DMS153 treated with DMSO at 0.1 percent for 48 hours (cell line): ENCODE data around the gene TMEM203.
A peak's percentile ranks its signal among the peaks of the same experiment; 100 is the strongest.

ENCODE experiments used
- DNase-seq: peaks from one replicate; lab custom pipeline; 2025; ENCODE audit not compliant: unreplicated experiment; lab: John Stamatoyannopoulos, UW

TMEM203 gene

DNA sequence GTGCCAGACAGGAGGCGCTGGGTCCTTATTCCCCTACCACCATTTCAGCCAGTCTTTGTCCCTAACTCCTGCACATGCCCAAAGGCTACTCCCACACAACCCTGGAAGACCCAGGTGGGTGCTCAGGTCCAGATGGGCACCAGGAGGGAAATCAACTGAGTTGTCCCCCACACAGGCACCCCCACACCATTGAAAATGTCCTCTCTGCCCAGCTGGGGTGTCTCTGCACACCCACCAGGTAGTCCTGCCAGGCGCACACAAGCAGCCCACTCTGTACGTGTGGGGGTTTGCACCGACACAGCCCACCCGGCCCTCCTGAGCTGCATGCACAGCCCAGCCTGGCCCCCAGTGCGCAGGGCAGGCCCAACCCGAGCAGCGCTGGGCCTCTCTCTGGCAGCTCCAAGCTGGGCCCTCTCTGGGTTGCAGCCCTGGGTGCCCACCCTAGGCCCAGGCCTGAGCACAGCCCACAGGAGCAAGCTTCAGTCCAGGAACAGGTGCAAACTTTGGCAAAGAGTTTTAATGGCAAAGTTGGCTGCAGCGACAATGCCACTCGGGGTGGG is 14.4 kb upstream of the TMEM203 start:
- no peak for DNase-seq

DNA sequence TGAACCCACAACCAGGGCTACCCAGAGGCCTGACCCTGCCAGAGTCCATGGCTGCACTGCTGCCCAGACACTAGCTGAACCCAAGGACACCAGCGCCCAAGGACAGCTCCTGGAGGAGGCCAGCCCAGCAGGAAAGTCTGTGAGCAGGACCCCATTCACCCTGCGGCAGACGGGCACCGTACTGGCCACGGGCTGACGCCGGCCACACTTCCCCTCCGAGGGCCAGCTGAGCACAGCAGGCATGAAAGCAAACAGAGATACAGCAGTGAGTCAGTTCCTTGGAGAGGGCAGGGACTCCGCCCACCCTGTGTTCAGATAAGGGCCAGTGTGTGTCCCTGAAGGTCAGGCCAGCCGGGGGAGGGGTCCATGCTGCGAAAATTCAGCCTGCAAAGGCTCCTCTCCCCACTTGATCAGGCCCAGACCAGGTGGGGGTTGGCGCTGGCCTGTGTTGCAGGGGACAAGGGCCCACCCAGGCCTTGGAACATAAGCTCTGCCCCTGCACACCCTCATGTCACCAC is 13.4 kb upstream of the TMEM203 start:
- DNase-seq: no peak

GRCh38 chr9:137218212-137218753 is 12.8 kb upstream of the TMEM203 start:
- DNase-seq: no peak

DNA sequence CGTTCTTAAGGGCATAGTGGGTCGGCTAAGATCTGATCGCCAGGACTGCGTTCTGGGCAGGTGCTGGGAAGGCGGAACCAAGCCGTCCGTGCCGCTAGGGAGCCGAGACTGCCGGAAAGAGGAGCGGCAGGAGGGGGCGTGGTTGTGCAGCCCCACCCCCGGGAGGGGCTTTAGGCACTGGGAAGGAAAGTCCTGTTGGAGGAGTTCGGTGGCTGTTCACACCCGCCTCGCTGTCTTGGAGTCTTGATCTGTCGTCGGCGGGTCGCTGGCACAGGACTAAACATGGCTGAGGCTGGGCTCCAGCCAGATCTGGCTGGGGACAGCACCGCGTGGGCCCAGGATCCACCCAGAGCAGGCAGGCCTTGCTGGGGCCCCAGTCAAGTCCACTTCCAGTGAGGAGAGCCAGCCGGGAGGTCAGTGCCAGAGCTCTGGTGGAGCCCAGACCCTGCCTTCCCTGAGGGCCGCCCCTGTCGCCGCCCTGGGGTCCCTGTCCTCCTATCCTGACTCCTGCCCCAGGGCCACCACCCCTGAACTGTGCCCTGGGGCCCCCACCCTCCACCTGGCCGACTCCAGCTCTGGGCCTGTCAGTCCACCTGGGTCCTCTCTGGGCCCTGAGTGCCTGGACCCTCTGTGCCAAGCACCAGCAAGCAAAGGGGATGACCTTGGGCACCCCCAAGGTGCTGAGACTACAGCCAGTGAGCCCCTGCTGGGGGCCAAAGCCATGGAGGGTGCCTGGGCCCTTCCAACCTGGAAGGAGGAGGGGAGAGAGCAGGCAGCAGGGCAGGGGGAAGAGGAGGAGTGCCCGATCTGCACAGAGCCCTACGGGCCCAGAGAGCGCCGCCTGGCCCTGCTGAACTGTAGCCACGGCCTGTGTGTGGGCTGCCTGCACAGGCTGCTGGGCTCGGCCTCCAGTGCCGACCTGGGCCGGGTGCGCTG is 12.1 kb upstream of the TMEM203 start:
- DNase-seq: peak; percentile 42

DNA sequence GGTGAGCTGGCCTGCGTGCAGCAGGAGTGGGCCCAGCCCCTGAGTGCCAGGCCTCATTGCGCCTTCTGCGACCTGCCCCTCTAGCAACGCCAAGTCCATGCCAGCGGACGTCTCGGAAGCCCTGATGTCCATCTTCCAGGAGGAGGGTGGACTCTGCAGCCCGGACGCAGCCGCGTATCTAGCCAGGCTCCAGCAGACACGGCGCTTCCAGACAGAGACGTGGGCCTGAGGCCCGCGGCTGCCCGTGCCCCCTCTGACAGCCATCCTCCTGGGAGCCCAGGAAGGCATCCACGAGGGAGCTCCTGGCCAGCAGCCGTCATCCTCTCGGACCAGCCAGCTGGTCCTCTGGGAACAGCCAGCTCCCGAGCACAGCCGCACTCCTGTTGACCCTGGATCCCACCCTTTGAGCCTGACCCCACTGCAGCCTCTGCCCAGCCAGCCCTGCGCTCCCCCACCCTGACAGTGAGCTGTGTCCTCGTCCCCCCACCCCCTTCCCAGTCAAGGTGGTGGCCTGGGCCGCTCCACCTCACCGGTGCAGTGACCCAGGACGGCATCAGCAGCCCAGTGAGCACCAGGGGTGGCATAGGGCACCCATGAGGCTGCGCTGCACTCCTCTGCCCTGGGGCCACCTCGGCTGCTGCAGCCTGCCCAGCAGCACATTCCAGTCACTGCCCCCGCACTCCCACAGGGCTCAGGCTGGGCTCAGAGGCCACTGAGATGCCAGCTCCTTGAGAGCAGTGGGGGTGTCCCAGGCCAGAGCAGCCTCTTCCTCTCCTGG is 10.9 kb upstream of the TMEM203 start:
- no peak for DNase-seq

DNA sequence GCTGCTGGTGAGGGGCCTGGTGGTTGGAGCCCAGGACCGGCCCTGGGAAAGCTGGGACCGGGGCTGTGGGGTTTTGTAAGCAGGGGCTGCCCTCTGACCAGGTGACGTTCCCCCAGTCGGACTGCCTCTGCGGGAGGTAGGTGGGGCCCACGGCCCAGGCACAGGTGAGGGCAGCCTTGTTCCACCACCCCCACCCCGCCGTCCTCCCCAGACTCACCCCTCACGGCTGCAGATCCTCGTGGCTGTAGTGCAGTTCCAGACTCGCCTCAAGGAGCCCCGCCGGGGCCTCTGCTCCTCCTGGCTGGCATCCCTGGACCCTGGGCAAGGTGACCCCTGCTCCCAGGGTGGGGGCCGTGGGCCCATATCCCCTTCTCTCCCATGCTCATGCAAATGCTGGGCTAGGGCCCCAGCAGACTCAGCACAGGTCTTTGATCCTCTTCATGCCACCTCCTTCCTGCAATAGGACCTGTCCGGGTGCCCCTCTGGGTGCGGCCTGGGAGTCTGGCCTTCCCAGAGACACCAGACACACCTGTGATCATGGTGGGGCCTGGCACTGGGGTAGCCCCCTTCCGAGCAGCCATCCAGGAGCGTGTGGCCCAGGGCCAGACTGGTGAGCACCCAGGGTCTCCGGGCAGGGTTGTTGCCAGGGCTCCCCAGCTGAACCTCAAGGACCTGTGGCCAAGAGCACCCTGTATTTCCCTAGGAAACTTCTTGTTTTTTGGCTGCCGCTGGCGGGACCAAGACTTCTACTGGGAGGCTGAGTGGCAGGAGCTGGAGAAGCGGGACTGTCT is 9.9 kb upstream of the TMEM203 start:
- DNase-seq: no peak

- no peak for DNase-seq
Observed at GRCh38 chr9:137214620-137215019, 9.2 kb upstream of the TMEM203 start.

GRCh38 chr9:137213160-137214060 is 8.0 kb upstream of the TMEM203 start:
- DNase-seq: no peak

DNA sequence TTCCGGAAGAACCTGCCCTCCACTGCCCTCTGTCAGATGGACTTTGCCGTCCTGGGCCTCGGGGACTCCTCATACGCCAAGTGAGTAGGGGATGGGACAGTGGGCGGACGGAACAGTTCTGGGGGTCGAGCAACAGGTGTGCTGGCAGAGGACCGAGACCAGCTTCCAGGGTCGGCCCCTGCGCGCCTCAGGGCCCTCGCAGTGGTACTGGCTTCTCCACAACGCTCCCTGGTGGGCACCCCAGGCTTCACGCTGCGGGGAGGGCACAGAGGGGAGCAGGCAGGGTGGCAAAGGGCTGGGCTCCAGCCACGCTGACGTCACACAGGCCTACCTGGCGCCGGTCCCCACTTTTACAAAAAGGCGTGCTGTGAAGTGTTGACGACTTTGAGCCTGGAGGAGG is 7.1 kb upstream of the TMEM203 start:
- DNase-seq: no peak

DNA sequence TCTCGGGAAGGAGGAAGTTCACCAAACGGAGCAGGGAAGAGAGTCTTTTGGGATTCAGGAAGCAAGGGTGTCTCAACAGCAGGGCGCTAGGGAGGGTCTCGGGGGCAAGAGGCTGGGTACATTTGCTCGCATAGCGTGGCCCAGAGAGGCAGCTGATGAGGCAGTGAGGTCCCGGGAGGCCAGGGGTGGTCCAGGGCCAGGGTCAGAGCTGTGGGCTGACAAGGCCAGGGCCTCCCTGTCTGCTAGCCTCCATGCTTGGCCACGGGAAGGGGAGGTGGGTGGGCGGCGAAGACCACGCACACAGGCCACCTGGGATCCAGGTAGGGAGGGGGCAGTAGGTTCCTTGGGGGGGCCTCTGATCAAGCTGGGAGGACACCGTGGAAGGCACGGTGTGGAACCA is 6.1 kb upstream of the TMEM203 start:
- no peak for DNase-seq

DNA sequence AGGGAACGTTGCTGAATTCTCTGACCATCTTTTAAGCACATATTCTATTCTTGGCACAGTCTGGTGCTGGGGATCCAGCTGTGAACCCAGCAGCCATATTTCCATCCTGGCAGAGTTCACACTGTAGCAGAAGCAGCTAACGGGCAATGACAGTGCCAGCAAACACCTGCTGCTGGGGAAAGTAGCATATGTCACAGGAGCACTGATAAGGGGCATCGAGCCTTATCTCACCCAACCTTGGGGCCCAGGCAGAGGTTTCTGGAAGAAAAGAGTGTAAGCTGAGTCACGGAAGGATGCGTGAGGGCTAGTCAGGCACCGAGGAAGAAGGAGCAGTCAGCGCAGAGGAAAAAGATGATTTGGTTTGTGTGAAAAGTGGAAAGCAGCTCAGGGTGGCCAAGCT is 1.2 kb upstream of the TMEM203 start:
- DNase-seq: no peak

GRCh38 chr9:137204731-137205125 is 720 bp downstream of the TMEM203 start:
- DNase-seq: no peak

DNA sequence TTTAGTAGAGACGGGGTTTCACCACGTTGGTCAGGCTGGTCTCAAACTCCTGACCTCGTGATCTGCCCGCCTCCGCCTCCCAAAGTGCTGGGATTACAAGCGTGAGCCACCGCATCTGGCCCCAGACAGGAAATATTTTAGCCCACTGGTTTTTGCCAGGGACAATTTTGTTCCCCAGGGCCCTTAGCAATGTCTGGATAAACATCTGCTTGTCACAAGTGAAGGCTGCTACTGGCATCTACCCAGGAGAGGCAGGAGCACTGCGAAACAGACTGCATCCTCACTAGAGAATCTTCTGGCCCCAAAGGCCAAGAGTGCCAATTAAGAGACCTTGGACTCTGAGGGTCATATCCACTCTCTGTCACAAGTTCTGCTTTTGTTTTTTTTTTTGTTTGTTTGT is 2.5 kb downstream of the TMEM203 start:
- no peak for DNase-seq

GRCh38 chr9:137201205-137201868 is 4.1 kb downstream of the TMEM203 start:
- DNase-seq: no peak

GRCh38 chr9:137200311-137201204 is 4.9 kb downstream of the TMEM203 start, which contains the start of gene TPRN:
TPRN (minus strand) TSS chr9:137200741; CDS start chr9:137200711, 30 bp downstream.
- peak; percentile 96 for DNase-seq

DNA sequence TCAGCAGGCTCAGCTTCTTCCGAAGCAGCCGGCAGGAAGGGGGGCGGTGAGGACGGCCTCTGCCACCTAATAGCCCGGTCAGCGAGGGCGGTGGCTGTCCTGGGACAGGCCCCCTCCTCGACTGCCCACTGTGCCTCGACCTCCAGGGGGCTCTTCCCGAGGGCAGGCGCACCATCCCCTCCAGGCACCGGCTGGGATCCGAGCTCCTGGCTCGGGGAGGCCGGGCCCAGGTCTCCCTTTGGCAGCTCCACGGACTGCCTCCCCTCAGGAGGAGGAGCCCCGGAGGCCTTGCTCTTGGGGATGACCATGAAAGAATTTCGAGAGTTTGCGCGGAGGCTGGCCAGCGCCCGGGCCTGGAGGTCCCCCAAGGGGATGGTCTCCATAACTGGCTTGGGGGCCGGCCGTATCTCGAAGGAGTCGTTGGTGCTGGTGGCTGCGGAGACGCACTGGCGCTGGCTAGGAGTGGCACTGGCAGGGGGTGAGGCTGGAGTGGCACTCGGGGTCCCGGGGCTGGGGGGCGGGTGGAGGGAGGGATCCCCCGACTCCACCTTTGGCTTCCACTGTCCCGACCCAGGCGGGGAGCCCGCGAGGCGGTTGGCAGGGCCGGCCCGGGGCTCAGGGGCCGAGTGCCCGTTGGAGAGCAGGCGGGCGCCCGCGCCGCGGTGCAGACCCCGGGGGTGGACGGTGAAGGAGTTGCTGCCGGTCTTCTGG is 5.9 kb downstream of the TMEM203 start:
- DNase-seq: no peak

DNA sequence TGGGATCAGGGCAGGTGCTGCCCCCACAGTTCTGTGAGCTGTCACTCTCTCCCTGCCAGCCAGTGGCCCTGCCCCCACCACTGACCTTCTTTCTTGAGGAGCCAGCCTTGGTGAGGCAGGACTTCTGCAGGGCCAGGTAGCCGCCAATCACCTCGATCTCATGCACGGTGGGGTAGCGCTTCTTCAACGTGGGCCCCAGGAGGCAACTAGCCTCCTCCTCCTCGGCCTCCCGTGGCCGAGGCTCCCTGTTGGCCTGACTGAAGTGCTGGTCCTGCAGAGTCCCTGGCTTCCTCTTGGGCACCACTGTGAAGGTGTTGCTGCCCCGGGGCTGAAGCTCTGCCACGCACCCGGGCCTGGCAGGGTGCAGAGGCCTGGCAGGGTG is 6.6 kb downstream of the TMEM203 start:
- DNase-seq: no peak
